HepG2 (cell line): ENCODE measurements around the gene NFKBIL1. TPM values are rescaled to one million over a fixed set of nuclear protein-coding genes. Genes with fewer than 3 reads are reported as not detected.

Source experiments
- AHDC1 ChIP-seq: sonication (generic); formaldehyde crosslinking; IDR thresholded peaks from 2 replicates; pipeline ENCODE4 v1.5.1; 2020; ENCODE audit warnings: mild to moderate bottlenecking, missing genetic modification reagents, borderline replicate concordance
- AHR ChIP-seq: IDR thresholded peaks from 2 replicates; pipeline ENCODE4 v1.6.1; 2018; ENCODE audit warnings: missing genetic modification reagents, missing compliant biosample characterization
- CENPT ChIP-seq: sonication (generic); formaldehyde crosslinking; IDR thresholded peaks from 2 replicates; pipeline ENCODE4 v1.8.0; 2022; ENCODE audit warnings: low read depth, mild to moderate bottlenecking, moderate library complexity, missing genetic modification reagents
- EZH2 ChIP-seq: conservative IDR thresholded peaks from 2 replicates; pipeline ENCODE4 v1.6.1; 2012; ENCODE audit warnings: mild to moderate bottlenecking, low read depth, low read length, moderate library complexity
- HNRNPL ChIP-seq: fragments of 200-400 bp; formaldehyde crosslinking; IDR thresholded peaks from 2 replicates; pipeline ENCODE4 v1.6.1; 2017; ENCODE audit warnings: mild to moderate bottlenecking, low read depth, low read length
- ISL2 ChIP-seq: sonication (generic); formaldehyde crosslinking; IDR thresholded peaks from 2 replicates; pipeline ENCODE4 v1.5.0; 2020; ENCODE audit warnings: missing genetic modification reagents
- KDM6A ChIP-seq: IDR thresholded peaks from 2 replicates; pipeline ENCODE4 v1.6.1; 2016; ENCODE audit warnings: low read depth
- SAFB2 ChIP-seq: sonication (generic); formaldehyde crosslinking; IDR thresholded peaks from 2 replicates; pipeline ENCODE4 v1.5.1; 2020; ENCODE audit warnings: missing genetic modification reagents, low read depth, mild to moderate bottlenecking, borderline replicate concordance
- SNAPC4 ChIP-seq: sonication (generic); formaldehyde crosslinking; IDR thresholded peaks from 2 replicates; pipeline ENCODE4 v1.4.0; 2020; ENCODE audit warnings: mild to moderate bottlenecking, missing genetic modification reagents
- TAF1 ChIP-seq: sonication (generic); formaldehyde crosslinking; IDR thresholded peaks from 2 replicates; pipeline ENCODE4 v1.4.0; 2020; ENCODE audit warnings: missing genetic modification reagents
- TP53 ChIP-seq: sonication (generic); formaldehyde crosslinking; conservative IDR thresholded peaks from 2 replicates; pipeline ENCODE4 v1.4.0; 2020; ENCODE audit warnings: missing genetic modification reagents
- ZBTB4 ChIP-seq: sonication (generic); formaldehyde crosslinking; IDR thresholded peaks from 2 replicates; pipeline ENCODE4 v1.4.0; 2020; ENCODE audit warnings: missing genetic modification reagents, mild to moderate bottlenecking, borderline replicate concordance
- ZBTB7A ChIP-seq: sonication (generic); formaldehyde crosslinking; IDR thresholded peaks from 2 replicates; pipeline ENCODE4 v1.8.0; 2022; ENCODE audit warnings: mild to moderate bottlenecking, missing genetic modification reagents
- ZFP82 ChIP-seq: sonication (generic); formaldehyde crosslinking; IDR thresholded peaks from 2 replicates; pipeline ENCODE4 v1.5.1; 2020; ENCODE audit warnings: mild to moderate bottlenecking, missing genetic modification reagents, borderline replicate concordance
- ZNF44 ChIP-seq: sonication (generic); formaldehyde crosslinking; IDR thresholded peaks from 2 replicates; pipeline ENCODE4 v1.5.1; 2020; ENCODE audit warnings: mild to moderate bottlenecking, missing genetic modification reagents
- polyA plus RNA-seq, 8 experiments: library from polyadenylated mRNA; depleted of rRNA in 3 of 8; stranded (reverse) in 7 of 8; unstranded in 1 of 8; fragments of >200 nt; fragmentation: Illumina TruSeq in 4 of 8; extraction: Trizol in 4 of 8; gene quantifications; 2 replicates each; pipeline versions ENCODE4 v1.2.1 to v1.2.3, GENCODE V29; 2011 to 2016; ENCODE audit warnings: low read depth in 4 of 8, missing spikeins in 1 of 8, mixed read lengths in 1 of 8; ENCODE audit not compliant: insufficient read depth in 1 of 8
- total RNA-seq, 5 experiments: library from RNA; depleted of rRNA; stranded (reverse); fragments of >200 nt; fragmentation: Illumina TruSeq; extraction: Trizol; gene quantifications; 2 replicates each; pipeline ENCODE4 v1.2.3, GENCODE V29; 2016; ENCODE audit warnings: low read depth in 1 of 5

NFKBIL1 gene
- total and polyA plus RNA-seq, 2 of the 13 experiments (the other 11 are each of a cell fraction or from before 2014, with no cell fraction given): 9.7 to 19.5 TPM

- TF ChIP-seq AHDC1 (CRISPR knock-in tag) (0 out of 2 replicates have a peak, but pooled peaks have one; percentile 10), EZH2 (no peak), ZNF44 (CRISPR knock-in tag) (no peak), SAFB2 (CRISPR knock-in tag) (no peak), AHR (CRISPR knock-in tag) (no peak), TP53 (CRISPR knock-in tag) (no peak), ZBTB4 (CRISPR knock-in tag) (peak; percentile 83; the same call in 1 of the 2 replicates), KDM6A (CRISPR knock-in tag) (no peak), ZBTB7A (CRISPR knock-in tag) (no peak), CENPT (CRISPR knock-in tag) (no peak), ISL2 (CRISPR knock-in tag) (no peak), TAF1 (CRISPR knock-in tag) (0 out of 2 replicates have a peak, but pooled peaks have one; percentile 33), SNAPC4 (CRISPR knock-in tag) (no peak), ZFP82 (peak; percentile 43; the same call in 1 of the 2 replicates), HNRNPL (0 out of 2 replicates have a peak, but pooled peaks have one; percentile 37)
Measured at GRCh38 chr6:31547727-31548543, 527 bp downstream of the NFKBIL1 start (continued).
